HAP-1 (cell line): Measurements from ENCODE around the gene EPS8L1.
A peak's percentile ranks its signal among the peaks of the same experiment; 100 is the strongest.

Experiments
- DNase-seq, 2 experiments: peaks; one replicate each; pipeline ENCODE4 v3.0.0-alpha.2; 2016 to 2020; ENCODE audit warnings: low spot score in 2 of 2
- H3K27me3 ChIP-seq: fragments of 250-450 bp; sonication (Bioruptor Pico); 2 replicates; pipeline ENCODE4 v1.5.1; 2020; ENCODE audit warnings: low read depth, mild to moderate bottlenecking, moderate library complexity
- H3K36me3 ChIP-seq: fragments of 250-450 bp; sonication (Bioruptor Pico); replicated peaks from 2 replicates; pipeline ENCODE4 v1.5.1; 2020; ENCODE audit warnings: mild to moderate bottlenecking
- H3K4me1 ChIP-seq: fragments of 250-450 bp; sonication (Bioruptor Pico); 2 replicates; pipeline ENCODE4 v1.5.1; 2020; ENCODE audit warnings: mild to moderate bottlenecking
- H3K4me3 ChIP-seq: fragments of 250-450 bp; sonication (Bioruptor Pico); 2 replicates; pipeline ENCODE4 v1.5.1; 2020; ENCODE audit warnings: mild to moderate bottlenecking, moderate library complexity
- H3K9me3 ChIP-seq: fragments of 250-450 bp; sonication (Bioruptor Pico); 2 replicates; pipeline ENCODE4 v1.5.1; 2020; ENCODE audit warnings: mild to moderate bottlenecking, moderate library complexity
- in situ Hi-C: fragments of 300-500 bp; cut with MboI; formaldehyde crosslinking; loops from 3 replicates; pipeline ENCODE4 v1.14.3; 2020; ENCODE audit warnings: low sequenced_read_pairs, inconsistent platforms, mixed read lengths

The EPS8L1 gene

DNA sequence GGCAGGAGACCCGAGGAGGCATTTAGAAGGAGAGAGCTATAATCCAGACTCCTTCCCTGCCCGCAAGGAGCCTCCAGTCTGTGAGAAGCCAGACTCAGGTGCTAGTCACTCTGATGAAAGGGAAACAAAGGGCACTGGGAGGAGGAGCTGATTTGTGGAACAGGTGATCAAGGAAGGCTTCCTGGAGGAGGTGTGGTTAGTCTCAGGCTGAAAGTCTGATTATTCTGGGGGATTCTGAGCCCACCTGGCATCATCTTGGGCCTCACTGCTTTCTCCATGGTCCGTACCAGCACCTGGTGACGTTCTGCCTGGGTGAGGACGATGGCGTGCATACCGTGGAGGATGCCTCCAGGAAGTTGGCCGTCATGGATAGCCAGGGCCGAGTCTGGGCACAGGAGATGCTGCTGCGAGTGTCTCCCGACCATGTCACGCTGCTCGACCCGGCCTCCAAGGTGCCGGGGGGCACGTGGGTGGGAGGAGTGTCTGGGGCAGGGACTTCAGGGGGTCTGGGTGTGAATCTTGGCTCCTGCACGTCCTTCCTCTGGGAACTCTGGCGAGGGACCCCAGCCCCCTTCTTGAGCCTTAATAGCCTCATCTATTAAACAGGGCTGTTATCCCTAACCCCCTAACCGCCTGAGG lies 3.9 kb downstream of the EPS8L1 start:
- no peaks in the 10 kb centered on the region for H3K9me3 ChIP-seq
- H3K36me3 ChIP-seq: no peaks in the 10 kb centered on the region
- peaks cover 14% of the 10 kb centered on the region for H3K4me1 ChIP-seq
- DNase-seq: no peak
- H3K27me3 ChIP-seq: no peaks in the 10 kb centered on the region; the same call in 1 of the 2 replicates
- in situ Hi-C loops: no loop called here
- peak overlapping the region; percentile 49 for H3K4me3 ChIP-seq

DNA sequence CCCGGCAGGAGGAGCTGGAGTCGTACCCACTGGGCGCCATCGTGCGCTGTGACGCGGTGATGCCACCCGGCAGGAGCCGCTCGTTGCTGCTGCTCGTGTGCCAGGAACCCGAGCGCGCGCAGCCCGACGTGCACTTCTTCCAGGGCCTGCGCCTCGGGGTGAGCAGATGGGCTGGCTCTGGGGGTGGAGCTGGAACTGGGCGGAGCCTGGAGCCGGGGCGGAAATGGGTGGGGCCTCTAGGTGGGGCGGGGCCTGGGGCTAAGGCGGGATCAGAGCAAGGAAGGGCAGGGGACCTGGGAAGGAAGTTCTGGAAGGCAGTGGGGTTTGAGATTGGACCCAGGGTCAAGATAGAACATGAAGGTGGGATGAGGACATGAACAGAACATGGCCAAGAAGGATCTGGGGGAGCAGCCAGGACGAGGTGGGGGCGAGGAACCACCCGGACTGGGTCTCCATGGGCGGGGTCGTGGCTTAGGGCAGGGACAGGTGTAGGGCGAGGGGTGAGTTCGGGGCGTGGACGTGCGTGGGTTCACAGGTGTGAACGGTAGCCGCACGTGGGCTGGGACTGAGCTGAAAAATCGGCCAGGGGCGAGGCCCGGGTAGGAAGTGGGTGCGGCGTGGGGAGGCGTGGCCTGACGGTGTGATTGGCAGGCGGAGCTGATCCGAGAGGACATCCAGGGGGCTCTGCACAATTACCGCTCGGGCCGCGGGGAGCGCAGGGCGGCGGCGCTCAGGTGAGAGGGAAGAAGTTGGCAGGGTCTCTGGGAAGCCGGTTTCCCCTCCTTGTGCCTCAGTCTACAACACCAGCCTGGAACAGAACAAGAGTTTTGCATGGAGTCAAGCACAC lies 4.7 kb downstream of the EPS8L1 start:
- peak; percentile 68 to 93 for DNase-seq
- Histone ChIP-seq H3K4me1 (peaks cover 14% of the 10 kb centered on the region), H3K9me3 (no peaks in the 10 kb centered on the region), H3K27me3 (no peaks in the 10 kb centered on the region; the same call in 1 of the 2 replicates), H3K36me3 (no peaks in the 10 kb centered on the region), H3K4me3 (peak overlapping the region; percentile 49)
- in situ Hi-C loops: no loop called here

GRCh38 chr19:55080968-55081769 lies 5.5 kb downstream of the EPS8L1 start:
- Histone ChIP-seq H3K36me3 (no peaks in the 10 kb centered on the region), H3K4me1 (peaks cover 14% of the 10 kb centered on the region), H3K4me3 (peak overlapping the region; percentile 49), H3K9me3 (no peaks in the 10 kb centered on the region), H3K27me3 (no peaks in the 10 kb centered on the region; the same call in 1 of the 2 replicates)
- peak; percentile 78 to 97 for DNase-seq
- in situ Hi-C loops: no loop called here

DNA sequence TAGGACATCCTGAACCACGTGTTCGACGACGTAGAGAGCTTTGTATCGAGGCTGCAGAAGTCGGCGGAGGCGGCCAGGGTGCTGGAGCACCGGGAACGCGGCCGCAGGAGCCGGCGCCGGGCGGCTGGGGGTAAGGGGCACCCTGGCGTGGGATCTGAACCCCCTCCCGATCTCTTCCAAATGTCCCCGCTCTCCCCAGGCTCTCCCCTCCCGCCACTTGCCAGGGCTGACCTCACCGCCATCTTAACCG lies 6.0 kb downstream of the EPS8L1 start:
- in situ Hi-C loops: no loop called here
- H3K4me3 ChIP-seq: peak overlapping the region; percentile 49
- no peaks in the 10 kb centered on the region for H3K36me3 ChIP-seq
- H3K4me1 ChIP-seq: peaks cover 14% of the 10 kb centered on the region
- H3K27me3 ChIP-seq: no peaks in the 10 kb centered on the region; the same call in 1 of the 2 replicates
- no peaks in the 10 kb centered on the region for H3K9me3 ChIP-seq
- no peak for DNase-seq

GRCh38 chr19:55082020-55082851 lies 6.6 kb downstream of the EPS8L1 start:
- no peaks in the 10 kb centered on the region for H3K36me3 ChIP-seq
- in situ Hi-C loops: no loop called here
- no peaks in the 10 kb centered on the region; the same call in 1 of the 2 replicates for H3K27me3 ChIP-seq
- no peaks in the 10 kb centered on the region for H3K9me3 ChIP-seq
- H3K4me1 ChIP-seq: peaks cover 14% of the 10 kb centered on the region
- peak; percentile 23 to 88 for DNase-seq
- peak overlapping the region; percentile 49 for H3K4me3 ChIP-seq

DNA sequence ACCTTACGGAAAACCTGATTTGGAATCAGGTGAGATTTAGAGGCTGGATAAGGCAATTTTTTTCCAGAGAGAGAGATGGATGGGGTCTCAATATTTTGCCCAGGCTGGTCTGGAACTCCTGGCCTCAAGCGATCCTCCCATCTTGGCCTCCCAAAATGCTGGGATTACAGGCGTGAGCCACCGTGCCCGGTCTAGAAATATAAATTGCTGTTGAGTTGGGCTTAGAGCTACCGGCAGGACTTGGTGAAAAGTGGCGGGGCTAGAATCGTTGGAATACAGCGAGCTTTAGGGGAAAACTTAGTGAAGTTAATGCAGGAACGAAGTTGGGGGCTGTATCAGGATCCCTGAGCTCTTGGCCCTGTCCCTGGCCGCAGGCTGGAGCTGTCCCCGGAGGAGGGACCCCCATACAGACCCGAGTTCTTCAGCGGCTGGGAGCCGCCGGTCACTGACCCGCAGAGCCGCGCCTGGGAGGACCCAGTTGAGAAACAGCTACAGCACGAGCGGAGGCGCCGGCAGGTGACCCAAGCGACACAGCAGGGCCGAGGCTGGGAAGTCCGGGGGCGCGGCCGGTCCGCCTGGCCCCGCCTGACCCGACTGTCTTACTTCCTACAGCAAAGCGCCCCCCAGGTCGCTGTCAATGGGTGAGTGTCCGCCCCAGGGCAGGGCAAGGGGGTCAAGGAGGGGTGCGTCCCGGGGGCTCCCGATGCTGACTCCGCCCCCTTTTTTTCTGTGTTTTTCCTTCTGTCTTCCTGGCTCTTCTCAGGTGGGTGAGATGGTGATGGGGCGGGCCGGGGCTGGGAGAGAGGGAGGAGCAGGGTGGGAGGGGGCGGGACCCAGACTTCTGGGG lies 7.6 kb downstream of the EPS8L1 start:
- Histone ChIP-seq H3K36me3 (no peaks in the 10 kb centered on the region; the same call in 1 of the 2 replicates), H3K27me3 (no peaks in the 10 kb centered on the region; the same call in 1 of the 2 replicates), H3K4me1 (peaks cover 14% of the 10 kb centered on the region), H3K9me3 (no peaks in the 10 kb centered on the region), H3K4me3 (no peak overlapping the region)
- no peak for DNase-seq
- in situ Hi-C loops: no loop called here

- Histone ChIP-seq H3K4me1 (peaks cover 14% of the 10 kb centered on the region), H3K9me3 (no peaks in the 10 kb centered on the region), H3K36me3 (no peaks in the 10 kb centered on the region; the same call in 1 of the 2 replicates), H3K4me3 (no peak overlapping the region), H3K27me3 (no peaks in the 10 kb centered on the region; the same call in 1 of the 2 replicates)
- in situ Hi-C loops: no loop called here
- DNase-seq: no peak
These were observed 8.7 kb downstream of the EPS8L1 start for GRCh38 chr19:55084416-55084815.

DNA sequence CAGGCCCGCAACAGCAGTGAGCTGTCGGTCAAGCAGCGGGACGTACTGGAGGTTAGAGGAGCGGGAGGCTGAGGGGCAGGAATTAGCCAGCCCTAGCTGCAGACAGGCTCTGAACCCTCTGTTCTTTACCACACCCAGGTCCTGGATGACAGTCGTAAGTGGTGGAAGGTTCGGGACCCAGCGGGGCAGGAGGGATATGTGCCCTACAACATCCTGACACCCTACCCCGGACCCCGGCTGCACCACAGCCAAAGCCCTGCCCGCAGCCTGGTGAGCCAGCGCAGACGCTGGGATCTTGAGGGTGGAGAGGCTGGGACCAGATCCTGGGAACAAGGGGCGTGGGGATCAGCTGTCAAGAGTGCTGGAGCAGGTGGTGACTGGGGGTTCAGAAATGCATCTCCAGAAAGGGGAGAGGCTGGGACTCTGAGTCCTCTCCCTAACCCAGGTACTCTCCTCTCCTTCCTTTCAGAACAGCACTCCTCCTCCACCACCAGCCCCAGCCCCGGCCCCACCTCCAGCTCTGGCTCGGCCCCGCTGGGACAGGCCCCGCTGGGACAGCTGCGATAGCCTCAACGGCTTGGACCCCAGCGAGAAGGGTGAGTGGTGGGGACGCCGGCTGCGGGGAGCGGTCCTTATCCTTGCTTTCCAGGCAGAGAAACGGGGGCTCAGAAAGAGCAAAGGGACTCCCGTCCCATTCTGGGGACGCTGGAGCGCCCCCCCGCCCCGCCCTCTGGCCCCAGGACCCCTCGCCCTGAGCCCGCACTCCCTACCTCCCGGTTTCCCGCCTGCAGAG lies 10.4 kb downstream of the EPS8L1 start:
- no peak for DNase-seq
- Histone ChIP-seq H3K4me3 (no peak overlapping the region), H3K27me3 (no peaks in the 10 kb centered on the region; the same call in 1 of the 2 replicates), H3K9me3 (no peaks in the 10 kb centered on the region), H3K4me1 (peaks cover 3% of the 10 kb centered on the region), H3K36me3 (peaks cover 6% of the 10 kb centered on the region; the same call in 1 of the 2 replicates)
- in situ Hi-C loops: no loop called here

- peak in 1 of 2 experiments; percentile 47 for DNase-seq
- Histone ChIP-seq H3K27me3 (no peaks in the 10 kb centered on the region; the same call in 1 of the 2 replicates), H3K4me3 (no peak overlapping the region), H3K36me3 (peaks cover 8% of the 10 kb centered on the region; the same call in 1 of the 2 replicates), H3K9me3 (no peaks in the 10 kb centered on the region), H3K4me1 (no peaks in the 10 kb centered on the region; the same call in 1 of the 2 replicates)
- in situ Hi-C loops: no loop called here
These were observed 11.3 kb downstream of the EPS8L1 start for GRCh38 chr19:55086730-55087541.

GRCh38 chr19:55087542-55087901 lies 11.9 kb downstream of the EPS8L1 start:
- H3K4me1 ChIP-seq: no peaks in the 10 kb centered on the region
- H3K9me3 ChIP-seq: no peaks in the 10 kb centered on the region
- in situ Hi-C loops: no loop called here
- peaks cover 8% of the 10 kb centered on the region; the same call in 1 of the 2 replicates for H3K36me3 ChIP-seq
- no peak overlapping the region for H3K4me3 ChIP-seq
- DNase-seq: no peak
- H3K27me3 ChIP-seq: no peaks in the 10 kb centered on the region

DNA sequence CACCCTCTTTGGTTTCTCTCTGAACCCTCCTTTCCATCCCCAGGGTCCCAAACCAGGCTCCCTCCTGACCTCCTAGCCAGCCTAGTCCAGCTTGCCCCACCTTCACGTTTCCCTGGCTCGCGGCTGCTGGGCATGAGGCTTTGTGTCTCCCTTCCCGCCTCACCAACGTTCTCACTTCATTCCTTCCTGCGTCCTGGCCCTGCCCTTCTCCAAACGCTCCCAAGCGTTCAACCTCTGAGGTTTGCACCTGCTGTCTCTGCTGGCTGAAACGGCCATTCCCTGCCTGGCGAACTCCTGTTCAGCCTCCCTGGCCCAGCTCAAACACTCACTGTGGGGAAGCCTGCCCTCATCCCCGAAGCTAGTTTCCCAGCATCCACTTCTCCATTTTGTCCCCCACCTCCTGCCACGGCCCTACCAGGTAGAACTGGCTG lies 12.4 kb downstream of the EPS8L1 start:
- no peaks in the 10 kb centered on the region for H3K27me3 ChIP-seq
- H3K9me3 ChIP-seq: no peaks in the 10 kb centered on the region
- H3K4me3 ChIP-seq: no peak overlapping the region
- DNase-seq: no peak
- in situ Hi-C loops: no loop called here
- peaks cover 8% of the 10 kb centered on the region; the same call in 1 of the 2 replicates for H3K36me3 ChIP-seq
- no peaks in the 10 kb centered on the region for H3K4me1 ChIP-seq
